GM12878 (cell line): ENCODE results near the gene MT1X. TPM values are rescaled to one million over a fixed set of nuclear protein-coding genes. Genes with fewer than 3 reads are reported as not detected.

Experiments used
- ATAC-seq: fragments of 200-7000 bp; cut with Tn5 transposase; 3 replicates; pipeline ENCODE4 v1.9.1; 2020; ENCODE audit warnings: mild to moderate bottlenecking, moderate library complexity
- BruUV-seq: library from RNA; stranded (reverse); fragments of 400-500 nt; replicated peaks from 2 replicates; lab custom pipeline; 2021; lab: Mats Ljungman, UMichigan
- CTCF ChIA-PET: fragments of 300-600 bp; sonication (Branson Sonifier 250); formaldehyde crosslinking; extraction: SDS; loops from one replicate; lab custom pipeline; 2021; ENCODE audit warnings: inconsistent platforms; lab: Yijun Ruan, JAX
- POLR2A ChIA-PET: fragments of 350-600 bp; formaldehyde crosslinking; extraction: SDS; loops from one replicate; lab custom pipeline; 2021; ENCODE audit warnings: inconsistent platforms; lab: Charles Lee
- RAD21 ChIA-PET: fragments of 300-600 bp; sonication (Branson Sonifier 250); formaldehyde crosslinking; loops from one replicate; lab custom pipeline; 2023; ENCODE audit warnings: antibody characterized with exemption; ENCODE audit not compliant: unreplicated experiment; lab: Charles Lee
- SMC1A ChIA-PET: fragments of 300-600 bp; sonication (Branson Sonifier 250); formaldehyde crosslinking; loops from one replicate; lab custom pipeline; 2023; ENCODE audit not compliant: unreplicated experiment, uncharacterized antibody; lab: Charles Lee
- DNase-seq: peaks from one replicate; pipeline ENCODE4 v3.0.0-alpha.2; 2011; ENCODE audit warnings: low read depth, low spot score
- FAIRE-seq: peaks from 3 replicates; lab custom pipeline; 2011; peaks lifted over from hg19 to GRCh38; lab: Jason Lieb, UNC
- H2AFZ ChIP-seq: 2 replicates; pipeline ENCODE4 v1.6.0; 2011; ENCODE audit warnings: low read depth, low read length, control low read depth; ENCODE audit not compliant: control insufficient read depth
- H3K27ac ChIP-seq: 2 replicates; pipeline ENCODE4 v1.5.1; 2011; ENCODE audit warnings: control low read depth; ENCODE audit not compliant: control insufficient read depth, insufficient read depth
- H3K27me3 ChIP-seq, 2 experiments: replicated peaks in 1 of 2; 2 replicates each; pipeline versions ENCODE4 v1.6.0 to v1.6.1; 2011; ENCODE audit warnings: low read length in 1 of 2; ENCODE audit not compliant: control insufficient read depth in 2 of 2, insufficient read depth in 2 of 2
- H3K36me3 ChIP-seq, 2 experiments: 2 replicates each; pipeline ENCODE4 v1.5.1; 2011; ENCODE audit warnings: low read length in 1 of 2; ENCODE audit not compliant: control insufficient read depth in 2 of 2, insufficient read depth in 2 of 2
- H3K4me1 ChIP-seq: 2 replicates; pipeline ENCODE4 v1.6.1; 2011; ENCODE audit warnings: mild to moderate bottlenecking, low read length, moderate library complexity, mixed read lengths; ENCODE audit not compliant: control insufficient read depth, insufficient read depth
- H3K4me2 ChIP-seq: 2 replicates; pipeline ENCODE4 v1.6.0; 2011; ENCODE audit warnings: control low read depth; ENCODE audit not compliant: control insufficient read depth, insufficient read depth
- H3K4me3 ChIP-seq: fragments of 200-600 bp; sonication (generic); 2 replicates; pipeline ENCODE4 v1.5.1; 2016
- H3K79me2 ChIP-seq: 2 replicates; pipeline ENCODE4 v1.6.0; 2011; ENCODE audit warnings: low read length; ENCODE audit not compliant: control insufficient read depth, insufficient read depth
- H3K9ac ChIP-seq: 2 replicates; pipeline ENCODE4 v1.8.0; 2011; ENCODE audit warnings: low read length, control low read depth, mixed read lengths; ENCODE audit not compliant: control insufficient read depth, insufficient read depth
- H3K9me3 ChIP-seq: replicated peaks from 3 replicates; pipeline ENCODE4 v1.5.1; 2011; ENCODE audit warnings: mild to moderate bottlenecking, low read length; ENCODE audit not compliant: control insufficient read depth, insufficient read depth
- H4K20me1 ChIP-seq: 2 replicates; pipeline ENCODE4 v1.6.0; 2011; ENCODE audit not compliant: control insufficient read depth, insufficient read depth
- ATF7 ChIP-seq: fragments of 450-650 bp; IDR thresholded peaks from 2 replicates; pipeline ENCODE4 v1.6.1; 2016; ENCODE audit warnings: low read depth, mild to moderate bottlenecking
- CBFB ChIP-seq: IDR thresholded peaks from 2 replicates; pipeline ENCODE4 v1.6.1; 2016; ENCODE audit warnings: antibody characterized with exemption, low read depth
- DPF2 ChIP-seq: fragments of 450-650 bp; IDR thresholded peaks from 2 replicates; pipeline ENCODE4 v1.6.1; 2017; ENCODE audit warnings: mild to moderate bottlenecking
- EP300 ChIP-seq, 2 experiments: fragments of 150-350 bp in 1 of 2; IDR thresholded peaks; 2 replicates each; pipeline ENCODE4 v1.6.1; 2011 to 2012; ENCODE audit warnings: low read depth in 2 of 2, low read length in 2 of 2, borderline replicate concordance in 1 of 2, improper control_type of control experiment in 1 of 2, inconsistent platforms in 1 of 2; ENCODE audit not compliant: control insufficient read depth in 1 of 2
- IKZF2 ChIP-seq, 2 experiments: fragments of 450-650 bp; IDR thresholded peaks; 2 replicates each; pipeline ENCODE4 v1.6.1; 2017; ENCODE audit warnings: mild to moderate bottlenecking in 2 of 2, moderate library complexity in 2 of 2
- IRF4 ChIP-seq: IDR thresholded peaks from 2 replicates; pipeline ENCODE4 v1.6.1; 2011; ENCODE audit warnings: low read depth, low read length
- MEF2B ChIP-seq: fragments of 450-650 bp; IDR thresholded peaks from 2 replicates; pipeline ENCODE4 v1.6.1; 2018; ENCODE audit warnings: mild to moderate bottlenecking, moderate library complexity; ENCODE audit not compliant: partially characterized antibody, poor library complexity, severe bottlenecking
- MTA2 ChIP-seq: fragments of 450-650 bp; IDR thresholded peaks from 2 replicates; pipeline ENCODE4 v1.6.1; 2016; ENCODE audit warnings: low read depth, mild to moderate bottlenecking, moderate library complexity
- MTA3 ChIP-seq: IDR thresholded peaks from 2 replicates; pipeline ENCODE4 v1.6.1; 2012; ENCODE audit warnings: low read length, inconsistent platforms, borderline replicate concordance
- NBN ChIP-seq: fragments of 450-650 bp; IDR thresholded peaks from 2 replicates; pipeline ENCODE4 v1.6.1; 2016
- NRF1 ChIP-seq: conservative IDR thresholded peaks from 2 replicates; pipeline ENCODE4 v1.6.1; 2011; ENCODE audit warnings: mild to moderate bottlenecking, low read depth, low read length, improper control_type of control experiment
- POLR2AphosphoS5 ChIP-seq: IDR thresholded peaks from 2 replicates; pipeline ENCODE4 v1.6.1; 2011; ENCODE audit warnings: mild to moderate bottlenecking, low read length, inconsistent platforms
- RUNX3 ChIP-seq: IDR thresholded peaks from 2 replicates; pipeline ENCODE4 v1.6.1; 2012; ENCODE audit warnings: low read length, inconsistent platforms
- SIX5 ChIP-seq: IDR thresholded peaks from 2 replicates; pipeline ENCODE4 v1.6.1; 2011; ENCODE audit warnings: mild to moderate bottlenecking, low read depth, low read length, moderate library complexity; ENCODE audit not compliant: severe bottlenecking
- SREBF1 ChIP-seq: IDR thresholded peaks from 2 replicates; pipeline ENCODE4 v1.6.1; 2012; ENCODE audit warnings: mild to moderate bottlenecking, low read length
- WGBS: methylation state at CpG from one replicate; pipeline ENCODE4 v1.1.6; 2016; ENCODE audit warnings: low lambda C conversion rate; ENCODE audit not compliant: insufficient replicate concordance, insufficient coverage; ENCODE audit errors: missing lambda C conversion rate; 5-methylcytosine and 5-hydroxymethylcytosine counted together
- in situ Hi-C: fragments of 300-500 bp; cut with MboI; formaldehyde crosslinking; loops from 9 replicates; pipeline ENCODE4 v1.14.3; 2018; ENCODE audit warnings: mixed read lengths
- intact Hi-C: fragments of 100-400 bp; cut with micrococcal nuclease; formaldehyde crosslinking; loops from one replicate; pipeline ENCODE4 v1.14.2; 2022; ENCODE audit not compliant: unreplicated experiment
- polyA plus RNA-seq, 11 experiments: library from polyadenylated mRNA; depleted of rRNA in 4 of 11; unstranded in 6 of 11; stranded (reverse) in 5 of 11; fragments of >200 nt; fragmentation: Nextera tagmentation in 4 of 11; fragmentation: Illumina TruSeq in 1 of 11; extraction: Ambion mirVana in 4 of 11; extraction: Trizol in 1 of 11; gene quantifications; 1 replicate in 1 of 11; 2 replicates in 10 of 11; pipeline versions ENCODE4 v1.2.1 to v1.2.3, GENCODE V29; 2011 to 2016; ENCODE audit warnings: inconsistent platforms in 2 of 11, missing spikeins in 2 of 11, low read depth in 1 of 11
- total RNA-seq, 4 experiments: library from RNA; depleted of rRNA in 3 of 4; stranded (reverse); fragments of >200 nt in 3 of 4; fragmentation: Illumina TruSeq in 1 of 4; extraction: Trizol in 1 of 4; gene quantifications; 2 replicates each; pipeline versions ENCODE4 v1.2.1 to v1.2.3, GENCODE V29; 2013 to 2021
- TF ChIP-seq, protein P1 (sequence below): fragments of 450-650 bp; IDR thresholded peaks from 2 replicates; pipeline ENCODE4 v1.6.1; 2014; ENCODE audit warnings: mild to moderate bottlenecking
- TF ChIP-seq, protein P2 (sequence below): fragments of 450-650 bp; IDR thresholded peaks from 2 replicates; pipeline ENCODE4 v1.6.1; 2017; ENCODE audit warnings: low read depth, mild to moderate bottlenecking, moderate library complexity
- TF ChIP-seq, protein P3 (sequence below): fragments of 450-650 bp; IDR thresholded peaks from 2 replicates; pipeline ENCODE4 v1.6.1; 2016; ENCODE audit warnings: mild to moderate bottlenecking
- TF ChIP-seq, protein P4 (sequence below): IDR thresholded peaks from 2 replicates; pipeline ENCODE4 v1.6.1; 2011; ENCODE audit warnings: borderline replicate concordance, low read depth, mild to moderate bottlenecking, moderate library complexity, mixed read lengths, low read length; ENCODE audit not compliant: insufficient read depth; ENCODE audit errors: extremely low read length

MT1X gene
- total and polyA plus RNA-seq, 10 of the 15 experiments (the other 5 are each of a cell fraction or from before 2014, with no cell fraction given) = 5.8 to 65.6 (median 15.4) TPM

DNA sequence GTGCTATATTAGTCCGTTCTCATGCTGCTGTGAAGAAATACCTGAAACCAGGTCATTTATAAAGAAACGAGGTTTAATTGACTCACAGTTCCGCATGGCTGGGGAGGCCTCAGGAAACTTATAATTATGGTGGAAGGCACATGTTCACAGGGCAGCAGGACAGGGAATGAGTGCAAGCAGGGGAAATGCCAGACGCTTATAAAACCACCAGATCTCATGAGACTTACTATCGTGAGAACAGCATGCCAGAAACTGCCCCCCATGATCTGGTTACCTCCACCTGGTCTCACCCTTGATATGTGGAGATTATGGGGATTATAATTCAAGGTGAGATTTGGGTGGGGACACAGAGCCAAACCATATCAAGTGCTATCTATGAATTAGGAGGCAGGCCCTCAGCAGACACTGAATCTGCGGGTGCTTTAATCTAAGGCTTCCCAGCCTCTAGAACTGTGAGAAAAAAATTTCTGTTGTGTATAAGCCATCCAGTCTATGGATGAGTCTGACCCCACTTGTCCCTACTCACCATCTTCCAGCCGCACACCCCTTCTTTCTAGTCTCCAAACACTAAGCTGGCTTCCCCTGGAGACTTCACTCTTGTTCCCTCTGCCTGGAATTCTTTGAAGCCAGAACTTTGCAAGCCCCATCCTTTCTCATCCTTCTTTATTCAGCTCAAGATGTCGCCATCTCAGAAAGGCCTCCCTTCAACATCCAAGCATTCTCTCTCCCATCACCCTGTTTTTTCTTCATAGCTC is 46.9 kb downstream of the MT1X start:
- Histone ChIP-seq H4K20me1 (no peaks in the 10 kb centered on the region), H2AFZ (peak overlapping the region; percentile 95), H3K36me3 (no peaks in the 10 kb centered on the region), H3K79me2 (peaks cover 36% of the 10 kb centered on the region), H3K4me3 (peak overlapping the region; percentile 95), H3K27me3 (no peaks in the 10 kb centered on the region), H3K4me2 (peak overlapping the region; percentile 91), H3K4me1 (peaks cover 20% of the 10 kb centered on the region), H3K9me3 (no peaks in the 10 kb centered on the region), H3K9ac (peak overlapping the region; percentile 85), H3K27ac (peak overlapping the region; percentile 41; the same call in 1 of the 2 replicates)
- ChIA-PET CTCF (interaction anchor here (1.0 to 2.1 kb wide), 4 partner anchors 9 to 139 kb away, joined by 3 to 8 read pairs (median 4); no protein-coding TSS in a partner anchor), POLR2A (interaction anchor here (0.7 to 0.9 kb wide), 3 partner anchors 13 to 98 kb away, joined by 3 read pairs; no protein-coding TSS in a partner anchor), RAD21 (interaction anchor here (1.0 to 1.1 kb wide), 2 partner anchors 132 to 202 kb away, joined by 3 read pairs; no protein-coding TSS in a partner anchor), SMC1A (interaction anchor here (0.7 to 2.0 kb wide), 5 partner anchors 13 to 223 kb away, joined by 3 to 10 read pairs (median 3); no protein-coding TSS in a partner anchor)
- intact Hi-C loops = no loop called here
- no peak for ATAC-seq
- no peak for FAIRE-seq
- TSS peak; percentile 96 for BruUV-seq
- DNase-seq = no peak
- in situ Hi-C loops = no loop called here
- 5% methylated on average over 8 of the region's 8 CpGs for WGBS
- 0 out of 2 replicates have a peak, but pooled peaks have one; percentile 5 for TF ChIP-seq NBN
- no peak for TF ChIP-seq CBFB
- TF ChIP-seq SREBF1 = no peak
- TF ChIP-seq SIX5 = no peak
- TF ChIP-seq IKZF2 (IDR thresholded peaks at IDR 0.05) = peak in 1 of 2 experiments; percentile 16; a peak in 1 of 4 replicates
- peak; percentile 45; the same call in 1 of the 2 replicates for TF ChIP-seq POLR2AphosphoS5
- TF ChIP-seq IRF4 = no peak
- TF ChIP-seq, protein P1, sequence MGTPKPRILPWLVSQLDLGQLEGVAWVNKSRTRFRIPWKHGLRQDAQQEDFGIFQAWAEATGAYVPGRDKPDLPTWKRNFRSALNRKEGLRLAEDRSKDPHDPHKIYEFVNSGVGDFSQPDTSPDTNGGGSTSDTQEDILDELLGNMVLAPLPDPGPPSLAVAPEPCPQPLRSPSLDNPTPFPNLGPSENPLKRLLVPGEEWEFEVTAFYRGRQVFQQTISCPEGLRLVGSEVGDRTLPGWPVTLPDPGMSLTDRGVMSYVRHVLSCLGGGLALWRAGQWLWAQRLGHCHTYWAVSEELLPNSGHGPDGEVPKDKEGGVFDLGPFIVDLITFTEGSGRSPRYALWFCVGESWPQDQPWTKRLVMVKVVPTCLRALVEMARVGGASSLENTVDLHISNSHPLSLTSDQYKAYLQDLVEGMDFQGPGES = no peak
- TF ChIP-seq, protein P2, sequence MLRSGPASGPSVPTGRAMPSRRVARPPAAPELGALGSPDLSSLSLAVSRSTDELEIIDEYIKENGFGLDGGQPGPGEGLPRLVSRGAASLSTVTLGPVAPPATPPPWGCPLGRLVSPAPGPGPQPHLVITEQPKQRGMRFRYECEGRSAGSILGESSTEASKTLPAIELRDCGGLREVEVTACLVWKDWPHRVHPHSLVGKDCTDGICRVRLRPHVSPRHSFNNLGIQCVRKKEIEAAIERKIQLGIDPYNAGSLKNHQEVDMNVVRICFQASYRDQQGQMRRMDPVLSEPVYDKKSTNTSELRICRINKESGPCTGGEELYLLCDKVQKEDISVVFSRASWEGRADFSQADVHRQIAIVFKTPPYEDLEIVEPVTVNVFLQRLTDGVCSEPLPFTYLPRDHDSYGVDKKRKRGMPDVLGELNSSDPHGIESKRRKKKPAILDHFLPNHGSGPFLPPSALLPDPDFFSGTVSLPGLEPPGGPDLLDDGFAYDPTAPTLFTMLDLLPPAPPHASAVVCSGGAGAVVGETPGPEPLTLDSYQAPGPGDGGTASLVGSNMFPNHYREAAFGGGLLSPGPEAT = no peak
- TF ChIP-seq DPF2 = 0 out of 2 replicates have a peak, but pooled peaks have one; percentile 10
- peak; percentile 74; the same call in 1 of the 2 replicates for TF ChIP-seq MTA2
- TF ChIP-seq MEF2B = peak; percentile 55
- peak; percentile 42; the same call in 1 of the 2 replicates for TF ChIP-seq RUNX3
- TF ChIP-seq, protein P3, sequence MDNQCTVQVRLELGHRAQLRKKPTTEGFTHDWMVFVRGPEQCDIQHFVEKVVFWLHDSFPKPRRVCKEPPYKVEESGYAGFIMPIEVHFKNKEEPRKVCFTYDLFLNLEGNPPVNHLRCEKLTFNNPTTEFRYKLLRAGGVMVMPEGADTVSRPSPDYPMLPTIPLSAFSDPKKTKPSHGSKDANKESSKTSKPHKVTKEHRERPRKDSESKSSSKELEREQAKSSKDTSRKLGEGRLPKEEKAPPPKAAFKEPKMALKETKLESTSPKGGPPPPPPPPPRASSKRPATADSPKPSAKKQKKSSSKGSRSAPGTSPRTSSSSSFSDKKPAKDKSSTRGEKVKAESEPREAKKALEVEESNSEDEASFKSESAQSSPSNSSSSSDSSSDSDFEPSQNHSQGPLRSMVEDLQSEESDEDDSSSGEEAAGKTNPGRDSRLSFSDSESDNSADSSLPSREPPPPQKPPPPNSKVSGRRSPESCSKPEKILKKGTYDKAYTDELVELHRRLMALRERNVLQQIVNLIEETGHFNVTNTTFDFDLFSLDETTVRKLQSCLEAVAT = no peak
- TF ChIP-seq, protein P4, sequence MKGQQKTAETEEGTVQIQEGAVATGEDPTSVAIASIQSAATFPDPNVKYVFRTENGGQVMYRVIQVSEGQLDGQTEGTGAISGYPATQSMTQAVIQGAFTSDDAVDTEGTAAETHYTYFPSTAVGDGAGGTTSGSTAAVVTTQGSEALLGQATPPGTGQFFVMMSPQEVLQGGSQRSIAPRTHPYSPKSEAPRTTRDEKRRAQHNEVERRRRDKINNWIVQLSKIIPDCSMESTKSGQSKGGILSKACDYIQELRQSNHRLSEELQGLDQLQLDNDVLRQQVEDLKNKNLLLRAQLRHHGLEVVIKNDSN = no peak
- no peak for TF ChIP-seq EP300 (IDR thresholded peaks at IDR 0.05; ENCODE audit: borderline replicate concordance in 1 of 2, control insufficient read depth in 1 of 2, low read depth in 2 of 2, low read length in 2 of 2)
- no peak for TF ChIP-seq ATF7
- TF ChIP-seq NRF1 = no peak
- no peak for TF ChIP-seq MTA3
